A549 (cell line): ENCODE measurements around the gene IL10RA. TPM values are rescaled to one million over a fixed set of nuclear protein-coding genes. Genes with fewer than 3 reads are reported as not detected.

ENCODE experiments used
- ATAC-seq, 2 experiments: fragments of 200-7000 bp in 1 of 2; fragments of >200 bp in 1 of 2; cut with Nextera tagmentation in 1 of 2; cut with Tn5 transposase in 1 of 2; 3 replicates each; pipeline versions ENCODE4 v1.8.0 to v1.9.1; 2018 to 2020; ENCODE audit warnings: mild to moderate bottlenecking in 1 of 2, moderate library complexity in 1 of 2
- CTCF ChIA-PET: fragments of 300-600 bp; sonication (Branson Sonifier 250); formaldehyde crosslinking; extraction: SDS; loops from one replicate; lab custom pipeline; 2021; ENCODE audit warnings: antibody characterized with exemption, inconsistent platforms; lab: Yijun Ruan, JAX
- POLR2A ChIA-PET: fragments of 350-600 bp; formaldehyde crosslinking; extraction: SDS; loops from one replicate; lab custom pipeline; 2021; ENCODE audit warnings: antibody characterized with exemption, inconsistent platforms; lab: Yijun Ruan, JAX
- DNase-seq, 2 experiments: peaks; one replicate each; pipeline versions ENCODE4 v3.0.0 to v3.0.0-alpha.2; 2011 to 2016; ENCODE audit warnings: low read depth in 1 of 2, low spot score in 1 of 2
- FAIRE-seq: peaks from 2 replicates; lab custom pipeline; 2011; peaks lifted over from hg19 to GRCh38; lab: Jason Lieb, UNC
- H3K27ac ChIP-seq, 2 experiments: fragments of >200 bp; sonication (Bioruptor Twin); formaldehyde crosslinking; 3 replicates each; pipeline ENCODE4 v1.5.1; 2016 to 2017
- H3K4me1 ChIP-seq: fragments of >200 bp; sonication (Bioruptor Twin); formaldehyde crosslinking; 3 replicates; pipeline ENCODE4 v1.6.1; 2016
- H3K4me2 ChIP-seq: fragments of >200 bp; sonication (Bioruptor Twin); formaldehyde crosslinking; 3 replicates; pipeline ENCODE4 v1.6.1; 2016
- H3K4me3 ChIP-seq: fragments of >200 bp; sonication (Bioruptor Twin); formaldehyde crosslinking; 3 replicates; pipeline ENCODE4 v1.5.1; 2016
- H3K9me3 ChIP-seq: fragments of >200 bp; sonication (Bioruptor Twin); formaldehyde crosslinking; 3 replicates; pipeline ENCODE4 v1.6.1; 2016
- ATOH8 ChIP-seq: fragments of 250-450 bp; sonication (Bioruptor Pico); IDR thresholded peaks from 2 replicates; pipeline ENCODE4 v1.5.0; 2020; ENCODE audit warnings: low read depth, mild to moderate bottlenecking, moderate library complexity
- BHLHE40 ChIP-seq: IDR thresholded peaks from 2 replicates; pipeline ENCODE4 v1.6.1; 2012; ENCODE audit warnings: low read depth, low read length, inconsistent platforms
- CEBPB ChIP-seq, 2 experiments: fragments of >200 bp in 1 of 2; sonication (Bioruptor Twin) in 1 of 2; formaldehyde crosslinking in 1 of 2; IDR thresholded peaks; 2 replicates each; pipeline ENCODE4 v1.6.1; 2012 to 2016
- CTCF ChIP-seq: fragments of >200 bp; sonication (Bioruptor Twin); formaldehyde crosslinking; IDR thresholded peaks from 3 replicates; pipeline ENCODE4 v1.5.1; 2016
- EHF ChIP-seq: fragments of 250-450 bp; sonication (Bioruptor Pico); IDR thresholded peaks from 2 replicates; pipeline ENCODE4 v1.5.0; 2020; ENCODE audit warnings: mild to moderate bottlenecking
- FOSB ChIP-seq: fragments of 250-450 bp; sonication (Bioruptor Pico); IDR thresholded peaks from 2 replicates; pipeline ENCODE4 v1.5.0; 2020; ENCODE audit warnings: mild to moderate bottlenecking, moderate library complexity
- HOXB13 ChIP-seq: fragments of 250-450 bp; sonication (Bioruptor Pico); IDR thresholded peaks from 2 replicates; pipeline ENCODE4 v1.5.0; 2020; ENCODE audit warnings: low read depth, mild to moderate bottlenecking, moderate library complexity
- HOXB5 ChIP-seq: fragments of 250-450 bp; sonication (Bioruptor Pico); IDR thresholded peaks from 2 replicates; pipeline ENCODE4 v1.5.0; 2020; ENCODE audit warnings: mild to moderate bottlenecking, moderate library complexity
- MAZ ChIP-seq: fragments of 150-350 bp; IDR thresholded peaks from 2 replicates; pipeline ENCODE4 v1.6.1; 2014; ENCODE audit warnings: antibody characterized with exemption, low read depth, low read length, borderline replicate concordance
- NFE2L2 ChIP-seq: fragments of 150-350 bp; conservative IDR thresholded peaks from 2 replicates; pipeline ENCODE4 v1.6.1; 2014; ENCODE audit warnings: low read length
- NR3C1 ChIP-seq: fragments of >200 bp; sonication (Bioruptor Twin); formaldehyde crosslinking; IDR thresholded peaks from 3 replicates; pipeline ENCODE4 v1.6.1; 2017
- POLR2A ChIP-seq: IDR thresholded peaks from 2 replicates; pipeline ENCODE4 v1.6.1; 2012; ENCODE audit warnings: mild to moderate bottlenecking, low read length
- POLR2AphosphoS2 ChIP-seq: conservative IDR thresholded peaks from 2 replicates; pipeline ENCODE4 v1.6.1; 2012; ENCODE audit warnings: low read length, improper control_type of control experiment, inconsistent platforms
- RAD21 ChIP-seq, 2 experiments: fragments of >200 bp in 1 of 2; sonication (Bioruptor Twin) in 1 of 2; formaldehyde crosslinking in 1 of 2; IDR thresholded peaks in 1 of 2; conservative IDR thresholded peaks in 1 of 2; 2 replicates in 1 of 2; 3 replicates in 1 of 2; pipeline ENCODE4 v1.6.1; 2012 to 2018; ENCODE audit warnings: inconsistent platforms in 1 of 2
- RARB ChIP-seq: fragments of 250-450 bp; sonication (Bioruptor Pico); IDR thresholded peaks from 2 replicates; pipeline ENCODE4 v1.8.0; 2021; ENCODE audit warnings: mild to moderate bottlenecking, moderate library complexity
- RFX5 ChIP-seq: fragments of 450-650 bp; IDR thresholded peaks from 2 replicates; pipeline ENCODE4 v1.7.1; 2014; ENCODE audit warnings: antibody characterized with exemption, mild to moderate bottlenecking, moderate library complexity
- SMC3 ChIP-seq: fragments of >200 bp; sonication (Bioruptor Twin); formaldehyde crosslinking; IDR thresholded peaks from 3 replicates; pipeline ENCODE4 v1.6.1; 2018; ENCODE audit warnings: inconsistent platforms
- SREBF2 ChIP-seq: fragments of 450-650 bp; IDR thresholded peaks from 2 replicates; pipeline ENCODE4 v1.6.1; 2014; ENCODE audit warnings: mild to moderate bottlenecking, moderate library complexity
- TFCP2L1 ChIP-seq: fragments of 250-450 bp; sonication (Bioruptor Pico); IDR thresholded peaks from 2 replicates; pipeline ENCODE4 v1.5.0; 2021; ENCODE audit warnings: mild to moderate bottlenecking
- USF2 ChIP-seq: fragments of 450-650 bp; IDR thresholded peaks from 2 replicates; pipeline ENCODE4 v1.6.1; 2014; ENCODE audit warnings: antibody characterized with exemption
- ZSCAN20 ChIP-seq: fragments of 250-450 bp; sonication (Bioruptor Pico); IDR thresholded peaks from 2 replicates; pipeline ENCODE4 v1.8.0; 2022; ENCODE audit warnings: mild to moderate bottlenecking, moderate library complexity
- WGBS: methylation state at CpG from one replicate; pipeline ENCODE4 v1.1.6; 2017; ENCODE audit errors: missing lambda C conversion rate; 5-methylcytosine and 5-hydroxymethylcytosine counted together
- polyA plus RNA-seq, 4 experiments: library from polyadenylated mRNA; depleted of rRNA in 3 of 4; stranded (reverse); fragments of >200 nt; fragmentation: RNase III in 1 of 4; extraction: RNeasy Plus Mini Kit Qiagen cat#74134 plus additional on column Dnase treatment in 1 of 4; gene quantifications; 2 replicates in 3 of 4; 3 replicates in 1 of 4; pipeline ENCODE4 v1.2.3, GENCODE V29; 2011 to 2017
- TF ChIP-seq, protein P1 (sequence below): IDR thresholded peaks from 2 replicates; pipeline ENCODE4 v1.6.1; 2012

The IL10RA gene
- polyA plus RNA-seq, 2 of the 4 experiments (the other 2 are of a cell fraction) = 0.03 to 0.17 TPM

DNA sequence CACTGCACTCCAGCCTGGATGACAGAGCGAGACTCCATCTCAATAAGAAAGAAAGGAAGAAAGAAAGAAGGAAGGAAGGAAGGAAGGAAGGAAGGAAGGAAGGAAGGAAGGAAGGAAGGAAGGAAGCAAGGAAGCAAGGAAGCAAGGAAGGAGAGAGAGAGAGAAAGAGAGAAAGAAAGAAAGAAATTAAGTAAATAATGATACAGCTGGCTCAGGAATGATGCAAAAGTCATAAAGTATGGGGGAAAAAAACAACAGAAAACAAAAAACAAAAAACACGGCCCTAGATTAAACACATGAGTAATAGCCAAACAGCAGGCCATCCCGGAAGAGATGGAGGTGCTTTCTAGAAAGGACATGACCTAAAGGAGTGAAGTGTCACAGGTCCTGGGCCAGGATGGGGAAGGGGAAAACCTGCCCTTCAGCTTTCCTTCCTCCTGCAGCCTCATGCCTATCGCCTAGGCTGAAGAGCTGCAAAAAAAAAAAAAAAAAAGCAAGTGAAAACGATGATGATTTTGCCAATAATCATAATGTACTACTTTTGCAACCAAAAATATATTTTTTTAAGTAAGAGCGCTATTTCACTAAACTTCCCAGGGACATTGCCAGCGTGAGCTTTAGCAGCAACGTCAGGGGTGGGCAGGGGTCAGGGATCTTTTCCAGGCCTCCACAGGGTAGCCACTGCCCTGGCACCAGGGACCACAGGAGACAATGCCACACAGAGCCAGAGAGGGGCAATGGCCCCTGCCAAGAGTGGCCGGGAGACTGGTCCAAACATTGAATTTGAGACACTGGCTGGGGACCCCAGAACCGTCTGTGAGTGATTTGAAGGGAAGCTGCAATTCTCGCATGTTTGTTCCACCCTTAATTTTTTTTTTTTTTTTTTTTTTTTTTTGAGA, 62.5 kb downstream of the IL10RA start:
- Histone ChIP-seq H3K9me3 (no peaks in the 10 kb centered on the region), H3K4me2 (no peak overlapping the region), H3K4me1 (0 out of 3 replicates have a peak, but pooled peaks cover 4% of the 10 kb centered on the region)
- ChIA-PET CTCF (interaction anchor here (0.9 to 2.6 kb wide), 5 partner anchors 9 to 241 kb away, joined by 3 to 10 read pairs (median 6); no protein-coding TSS in a partner anchor), POLR2A (interaction anchor here (0.6 kb wide), 1 partner anchor 166 kb away, joined by 3 read pairs; no protein-coding TSS in a partner anchor)
- FAIRE-seq = no peak
- ATAC-seq = no peak
- no peak for TF ChIP-seq ATOH8
- TF ChIP-seq USF2 = no peak
- no peak for TF ChIP-seq POLR2A
- TF ChIP-seq SREBF2 = no peak
- no peak for TF ChIP-seq NFE2L2
- no peak for TF ChIP-seq CEBPB (IDR thresholded peaks at IDR 0.05)
- no peak for TF ChIP-seq TFCP2L1 (CRISPR knock-in tag)
- no peak for TF ChIP-seq EHF
- TF ChIP-seq, all 56 proteins: peak for 0
- WGBS = 59% methylated on average over 11 of the region's 11 CpGs
- DNase-seq = no peak
- H3K4me3 ChIP-seq = no peak overlapping the region
- no peak overlapping the region for H3K27ac ChIP-seq

DNA sequence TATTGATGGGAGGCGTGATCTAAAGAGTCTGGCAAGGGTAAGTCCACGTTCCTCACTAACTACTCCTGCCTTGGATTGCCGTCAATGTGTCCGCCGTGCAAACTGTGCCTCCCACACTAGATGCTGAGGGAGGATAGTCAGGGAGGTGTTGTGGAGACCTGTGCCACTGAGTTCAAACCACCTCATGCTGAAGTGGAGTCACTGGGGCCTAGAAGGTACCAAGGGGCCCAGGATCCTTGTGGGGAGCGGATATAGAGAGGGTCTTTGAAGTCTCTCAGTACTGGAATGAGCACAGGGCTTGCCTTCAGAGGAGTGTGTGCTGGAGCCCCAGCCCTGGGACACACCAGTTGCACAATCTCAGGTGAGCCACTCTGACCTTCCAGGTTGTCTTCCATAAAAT, 63.6 kb downstream of the IL10RA start:
- CTCF ChIA-PET = interaction anchor here (1.5 kb wide), 1 partner anchor 242 kb away, joined by 5 read pairs; no protein-coding TSS in a partner anchor
- H3K4me3 ChIP-seq = no peak overlapping the region

More for the DNA sequence above, 63.6 kb downstream of the IL10RA start:
- FAIRE-seq (no peak), ATAC-seq (no peak), DNase-seq (no peak)
- TF ChIP-seq EHF (no peak), RARB (no peak), BHLHE40 (no peak), RAD21 (conservative IDR thresholded peaks at IDR 0.05 in 1 of 2, IDR thresholded peaks at IDR 0.05 in 1 of 2) (no peak), ZSCAN20 (CRISPR knock-in tag) (no peak), SMC3 (no peak), POLR2AphosphoS2 (no peak), RFX5 (no peak), FOSB (no peak), NR3C1 (no peak), HOXB13 (no peak), HOXB5 (CRISPR knock-in tag) (no peak), SREBF2 (no peak), MAZ (no peak), NFE2L2 (no peak), CTCF (no peak)
- TF ChIP-seq, protein P1, sequence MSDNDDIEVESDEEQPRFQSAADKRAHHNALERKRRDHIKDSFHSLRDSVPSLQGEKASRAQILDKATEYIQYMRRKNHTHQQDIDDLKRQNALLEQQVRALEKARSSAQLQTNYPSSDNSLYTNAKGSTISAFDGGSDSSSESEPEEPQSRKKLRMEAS = no peak
- Histone ChIP-seq H3K4me1 (0 out of 3 replicates have a peak, but pooled peaks cover 4% of the 10 kb centered on the region), H3K9me3 (no peaks in the 10 kb centered on the region), H3K27ac (no peak overlapping the region), H3K4me2 (no peak overlapping the region)
- 76% methylated on average over 6 of the region's 6 CpGs for WGBS
- POLR2A ChIA-PET = no interaction called here
